Lower leg skin (tissue), 3 donors: ENCODE measurements around the gene CD82.

Experiments used
- CTCF ChIP-seq, 3 donors: fragments of 450-650 bp; IDR thresholded peaks; one replicate each; pipeline ENCODE4 v1.5.1; 2016; ENCODE audit warnings: antibody characterized with exemption in 3 of 3, mild to moderate bottlenecking in 3 of 3, moderate library complexity in 2 of 3
- POLR2A ChIP-seq, 2 donors: fragments of 450-650 bp; IDR thresholded peaks; one replicate each; pipeline ENCODE4 v1.6.1; 2016 to 2017; ENCODE audit warnings: antibody characterized with exemption in 2 of 2, mild to moderate bottlenecking in 1 of 2, moderate library complexity in 1 of 2

DNA sequence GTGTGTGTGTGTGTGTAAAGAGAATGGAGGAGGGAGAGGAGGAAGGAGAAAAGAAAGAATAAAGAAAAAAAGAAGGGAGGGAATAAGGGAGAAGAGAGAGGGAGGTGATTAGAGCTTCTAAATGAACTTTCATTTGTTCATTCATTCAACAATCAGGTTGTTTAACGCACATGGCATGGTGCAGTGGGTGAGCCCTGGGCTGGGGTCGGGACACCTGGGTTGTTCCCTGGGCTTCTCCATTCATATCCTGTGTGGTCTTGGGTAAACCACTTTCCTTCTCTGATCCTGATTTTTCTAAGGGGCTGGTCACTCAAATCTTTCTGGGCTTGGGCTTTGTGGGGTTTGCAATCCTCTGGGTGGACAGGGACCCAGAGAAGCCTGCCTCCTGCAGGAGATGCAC, 47.9 kb upstream of the CD82 start:
- TF ChIP-seq CTCF (IDR thresholded peaks at IDR 0.05), result no peak
- no peak for TF ChIP-seq POLR2A (IDR thresholded peaks at IDR 0.05)
